ENCODE measurements around the gene EMP1.

GRCh38 chr12:13192719-13193118, 3.8 kb upstream of the EMP1 start:
- TF ChIP-seq, protein P1, sequence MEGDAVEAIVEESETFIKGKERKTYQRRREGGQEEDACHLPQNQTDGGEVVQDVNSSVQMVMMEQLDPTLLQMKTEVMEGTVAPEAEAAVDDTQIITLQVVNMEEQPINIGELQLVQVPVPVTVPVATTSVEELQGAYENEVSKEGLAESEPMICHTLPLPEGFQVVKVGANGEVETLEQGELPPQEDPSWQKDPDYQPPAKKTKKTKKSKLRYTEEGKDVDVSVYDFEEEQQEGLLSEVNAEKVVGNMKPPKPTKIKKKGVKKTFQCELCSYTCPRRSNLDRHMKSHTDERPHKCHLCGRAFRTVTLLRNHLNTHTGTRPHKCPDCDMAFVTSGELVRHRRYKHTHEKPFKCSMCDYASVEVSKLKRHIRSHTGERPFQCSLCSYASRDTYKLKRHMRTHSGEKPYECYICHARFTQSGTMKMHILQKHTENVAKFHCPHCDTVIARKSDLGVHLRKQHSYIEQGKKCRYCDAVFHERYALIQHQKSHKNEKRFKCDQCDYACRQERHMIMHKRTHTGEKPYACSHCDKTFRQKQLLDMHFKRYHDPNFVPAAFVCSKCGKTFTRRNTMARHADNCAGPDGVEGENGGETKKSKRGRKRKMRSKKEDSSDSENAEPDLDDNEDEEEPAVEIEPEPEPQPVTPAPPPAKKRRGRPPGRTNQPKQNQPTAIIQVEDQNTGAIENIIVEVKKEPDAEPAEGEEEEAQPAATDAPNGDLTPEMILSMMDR (IDR thresholded peaks at IDR 0.05) = no peak
- TF ChIP-seq POLR2A (IDR thresholded peaks at IDR 0.05) (no peak), EP300 (IDR thresholded peaks at IDR 0.05) (no peak)

Data from ovary (tissue), 3 donors.